ENCODE measurements around the gene CD248.

DNA sequence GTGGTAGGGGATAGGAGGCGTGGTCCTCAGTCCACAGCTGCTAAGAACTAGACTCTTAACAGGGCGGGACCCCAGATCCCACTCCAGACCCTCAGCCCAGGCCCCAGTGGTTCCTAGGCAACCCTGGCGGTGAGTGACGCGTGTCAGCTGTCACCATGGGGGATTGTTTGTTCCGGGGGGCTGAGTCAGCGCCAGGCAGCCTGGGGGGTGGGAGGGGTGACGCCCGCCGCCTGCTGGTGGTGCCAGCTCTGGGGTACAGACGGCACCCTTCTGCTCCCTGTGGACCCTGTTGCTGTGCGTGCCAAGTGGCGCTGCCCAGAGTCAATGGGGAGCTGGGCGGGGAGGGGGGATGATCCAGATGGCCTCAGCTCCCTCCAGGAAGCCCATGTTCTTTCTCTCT, 36.4 kb downstream of the CD248 start:
- TF ChIP-seq NR3C1 (CRISPR knock-in tag; conservative IDR thresholded peaks at IDR 0.05; ENCODE audit: low read depth) (no peak), CREM (CRISPR knock-in tag; IDR thresholded peaks at IDR 0.05) (no peak), ZNF396 (CRISPR knock-in tag; IDR thresholded peaks at IDR 0.05; ENCODE audit: borderline replicate concordance) (no peak), ZNF121 (CRISPR knock-in tag; IDR thresholded peaks at IDR 0.05) (no peak), ATF1 (CRISPR knock-in tag; IDR thresholded peaks at IDR 0.05) (no peak), SP1 (CRISPR knock-in tag; conservative IDR thresholded peaks at IDR 0.05) (no peak), HMGA2 (CRISPR knock-in tag; IDR thresholded peaks at IDR 0.05) (no peak)
- TF ChIP-seq, protein P1, sequence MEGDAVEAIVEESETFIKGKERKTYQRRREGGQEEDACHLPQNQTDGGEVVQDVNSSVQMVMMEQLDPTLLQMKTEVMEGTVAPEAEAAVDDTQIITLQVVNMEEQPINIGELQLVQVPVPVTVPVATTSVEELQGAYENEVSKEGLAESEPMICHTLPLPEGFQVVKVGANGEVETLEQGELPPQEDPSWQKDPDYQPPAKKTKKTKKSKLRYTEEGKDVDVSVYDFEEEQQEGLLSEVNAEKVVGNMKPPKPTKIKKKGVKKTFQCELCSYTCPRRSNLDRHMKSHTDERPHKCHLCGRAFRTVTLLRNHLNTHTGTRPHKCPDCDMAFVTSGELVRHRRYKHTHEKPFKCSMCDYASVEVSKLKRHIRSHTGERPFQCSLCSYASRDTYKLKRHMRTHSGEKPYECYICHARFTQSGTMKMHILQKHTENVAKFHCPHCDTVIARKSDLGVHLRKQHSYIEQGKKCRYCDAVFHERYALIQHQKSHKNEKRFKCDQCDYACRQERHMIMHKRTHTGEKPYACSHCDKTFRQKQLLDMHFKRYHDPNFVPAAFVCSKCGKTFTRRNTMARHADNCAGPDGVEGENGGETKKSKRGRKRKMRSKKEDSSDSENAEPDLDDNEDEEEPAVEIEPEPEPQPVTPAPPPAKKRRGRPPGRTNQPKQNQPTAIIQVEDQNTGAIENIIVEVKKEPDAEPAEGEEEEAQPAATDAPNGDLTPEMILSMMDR (IDR thresholded peaks at IDR 0.05) = no peak
- TF ChIP-seq, protein P2, sequence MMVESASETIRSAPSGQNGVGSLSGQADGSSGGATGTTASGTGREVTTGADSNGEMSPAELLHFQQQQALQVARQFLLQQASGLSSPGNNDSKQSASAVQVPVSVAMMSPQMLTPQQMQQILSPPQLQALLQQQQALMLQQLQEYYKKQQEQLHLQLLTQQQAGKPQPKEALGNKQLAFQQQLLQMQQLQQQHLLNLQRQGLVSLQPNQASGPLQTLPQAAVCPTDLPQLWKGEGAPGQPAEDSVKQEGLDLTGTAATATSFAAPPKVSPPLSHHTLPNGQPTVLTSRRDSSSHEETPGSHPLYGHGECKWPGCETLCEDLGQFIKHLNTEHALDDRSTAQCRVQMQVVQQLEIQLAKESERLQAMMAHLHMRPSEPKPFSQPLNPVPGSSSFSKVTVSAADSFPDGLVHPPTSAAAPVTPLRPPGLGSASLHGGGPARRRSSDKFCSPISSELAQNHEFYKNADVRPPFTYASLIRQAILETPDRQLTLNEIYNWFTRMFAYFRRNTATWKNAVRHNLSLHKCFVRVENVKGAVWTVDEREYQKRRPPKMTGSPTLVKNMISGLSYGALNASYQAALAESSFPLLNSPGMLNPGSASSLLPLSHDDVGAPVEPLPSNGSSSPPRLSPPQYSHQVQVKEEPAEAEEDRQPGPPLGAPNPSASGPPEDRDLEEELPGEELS (CRISPR knock-in tag; IDR thresholded peaks at IDR 0.05) = no peak
- TF ChIP-seq, protein P3, sequence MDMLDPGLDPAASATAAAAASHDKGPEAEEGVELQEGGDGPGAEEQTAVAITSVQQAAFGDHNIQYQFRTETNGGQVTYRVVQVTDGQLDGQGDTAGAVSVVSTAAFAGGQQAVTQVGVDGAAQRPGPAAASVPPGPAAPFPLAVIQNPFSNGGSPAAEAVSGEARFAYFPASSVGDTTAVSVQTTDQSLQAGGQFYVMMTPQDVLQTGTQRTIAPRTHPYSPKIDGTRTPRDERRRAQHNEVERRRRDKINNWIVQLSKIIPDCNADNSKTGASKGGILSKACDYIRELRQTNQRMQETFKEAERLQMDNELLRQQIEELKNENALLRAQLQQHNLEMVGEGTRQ (CRISPR knock-in tag; IDR thresholded peaks at IDR 0.05) = no peak
- TF ChIP-seq, protein P4, sequence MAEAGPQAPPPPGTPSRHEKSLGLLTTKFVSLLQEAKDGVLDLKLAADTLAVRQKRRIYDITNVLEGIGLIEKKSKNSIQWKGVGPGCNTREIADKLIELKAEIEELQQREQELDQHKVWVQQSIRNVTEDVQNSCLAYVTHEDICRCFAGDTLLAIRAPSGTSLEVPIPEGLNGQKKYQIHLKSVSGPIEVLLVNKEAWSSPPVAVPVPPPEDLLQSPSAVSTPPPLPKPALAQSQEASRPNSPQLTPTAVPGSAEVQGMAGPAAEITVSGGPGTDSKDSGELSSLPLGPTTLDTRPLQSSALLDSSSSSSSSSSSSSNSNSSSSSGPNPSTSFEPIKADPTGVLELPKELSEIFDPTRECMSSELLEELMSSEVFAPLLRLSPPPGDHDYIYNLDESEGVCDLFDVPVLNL (CRISPR knock-in tag; IDR thresholded peaks at IDR 0.05; ENCODE audit: borderline replicate concordance, low read depth) = no peak
